NOMO-1 treated with DMSO at 0.1 percent for 48 hours (cell line): ENCODE data around the gene FGFBP1.

ENCODE experiments used
- DNase-seq: peaks from one replicate; lab custom pipeline; 2025; ENCODE audit not compliant: unreplicated experiment; lab: John Stamatoyannopoulos, UW

Gene FGFBP1

GRCh38 chr4:15938640-15939039, at the start of gene FGFBP1:
Gene FGFBP1 (minus strand): TSS chr4:15938740. CDS start chr4:15936632, 2,108 bp downstream.
- no peak for DNase-seq

GRCh38 chr4:15988222-15988621, 49.7 kb upstream of the FGFBP1 start:
- DNase-seq, result no peak

GRCh38 chr4:15986907-15987306, 48.4 kb upstream of the FGFBP1 start:
- no peak for DNase-seq

- DNase-seq, result no peak
Measured at GRCh38 chr4:15983610-15984009, 45.1 kb upstream of the FGFBP1 start.

GRCh38 chr4:15982842-15983524, 44.4 kb upstream of the FGFBP1 start:
- DNase-seq, result no peak

- DNase-seq, result no peak
Measured at GRCh38 chr4:15976456-15977447, 38.2 kb upstream of the FGFBP1 start.

GRCh38 chr4:15971068-15971801, 32.7 kb upstream of the FGFBP1 start:
- no peak for DNase-seq

GRCh38 chr4:15968551-15969300, 30.2 kb upstream of the FGFBP1 start:
- no peak for DNase-seq

- DNase-seq, result no peak
Measured at GRCh38 chr4:15965325-15965724, 26.8 kb upstream of the FGFBP1 start.

GRCh38 chr4:15964159-15964558, 25.6 kb upstream of the FGFBP1 start:
- no peak for DNase-seq

- no peak for DNase-seq
Measured at GRCh38 chr4:15963576-15963975, 25.0 kb upstream of the FGFBP1 start.

- DNase-seq, result peak; percentile 50
Measured at GRCh38 chr4:15963001-15963451, 24.5 kb upstream of the FGFBP1 start, which contains the start of gene FGFBP2. Gene FGFBP2 (minus strand): TSS chr4:15963175. CDS start chr4:15963129, 46 bp downstream.

- no peak for DNase-seq
Measured at GRCh38 chr4:15961781-15962510, 23.4 kb upstream of the FGFBP1 start.

GRCh38 chr4:15958562-15958961, 20.0 kb upstream of the FGFBP1 start:
- no peak for DNase-seq

- DNase-seq, result peak; percentile 79
Measured at GRCh38 chr4:15956179-15956850, 17.8 kb upstream of the FGFBP1 start.

GRCh38 chr4:15955670-15956069, 17.1 kb upstream of the FGFBP1 start:
- no peak for DNase-seq

GRCh38 chr4:15953625-15954024, 15.1 kb upstream of the FGFBP1 start:
- no peak for DNase-seq

GRCh38 chr4:15951781-15952180, 13.2 kb upstream of the FGFBP1 start:
- DNase-seq, result no peak

- no peak for DNase-seq
Measured at GRCh38 chr4:15948826-15949225, 10.3 kb upstream of the FGFBP1 start.
